SU-DHL-6 (cell line): ENCODE measurements around the gene LDLRAD3.

ENCODE experiments used
- H2AFZ ChIP-seq: fragments of 200-600 bp; sonication (generic); 2 replicates; pipeline ENCODE4 v1.6.1; 2014; ENCODE audit warnings: low read depth, mild to moderate bottlenecking, moderate library complexity, mixed read lengths, antibody characterized with exemption, low read length; ENCODE audit not compliant: severe bottlenecking
- H3F3A ChIP-seq: fragments of 200-600 bp; shearing (Covaris generic); 2 replicates; pipeline ENCODE4 v1.6.0; 2016; ENCODE audit warnings: antibody characterized with exemption, mild to moderate bottlenecking; ENCODE audit not compliant: insufficient read depth
- H3K27ac ChIP-seq: fragments of 200-600 bp; sonication (generic); 2 replicates; pipeline ENCODE4 v1.5.1; 2016; ENCODE audit warnings: low read depth, mild to moderate bottlenecking, low read length, moderate library complexity, mixed read lengths
- H3K27me3 ChIP-seq: fragments of 200-600 bp; sonication (generic), shearing (Covaris generic); 2 replicates; pipeline ENCODE4 v1.6.0; 2014; ENCODE audit warnings: mild to moderate bottlenecking, low read length
- H3K36me3 ChIP-seq: fragments of 200-600 bp; sonication (generic); 2 replicates; pipeline ENCODE4 v1.6.1; 2014; ENCODE audit warnings: mild to moderate bottlenecking, low read length, mixed read lengths
- H3K4me2 ChIP-seq: fragments of 300-600, 200-600 bp; shearing (Covaris generic), sonication (generic); 2 replicates; pipeline ENCODE4 v1.6.0; 2014; ENCODE audit warnings: low read length, low read depth, mild to moderate bottlenecking; ENCODE audit not compliant: poor library complexity, severe bottlenecking
- H3K4me3 ChIP-seq: fragments of 200-600 bp; sonication (generic); 2 replicates; pipeline ENCODE4 v1.5.1; 2014; ENCODE audit warnings: antibody characterized with exemption, low read length, mild to moderate bottlenecking, mixed read lengths; ENCODE audit not compliant: insufficient read depth, poor library complexity, severe bottlenecking
- H3K79me2 ChIP-seq: fragments of 200-600 bp; sonication (generic); 2 replicates; pipeline ENCODE4 v1.6.1; 2014; ENCODE audit warnings: mild to moderate bottlenecking, low read length, moderate library complexity; ENCODE audit not compliant: insufficient read depth
- H3K9ac ChIP-seq: fragments of 200-600 bp; sonication (generic); 2 replicates; pipeline ENCODE4 v1.7.0; 2014; ENCODE audit warnings: mild to moderate bottlenecking, low read length
- H3K9me2 ChIP-seq: fragments of 200-600 bp; sonication (generic); replicated peaks from 2 replicates; pipeline ENCODE4 v1.6.1; 2014; ENCODE audit warnings: low read length; ENCODE audit not compliant: insufficient read depth
- H3K9me3 ChIP-seq: fragments of 200-600 bp; sonication (generic); 2 replicates; pipeline ENCODE4 v1.6.1; 2014; ENCODE audit warnings: low read length, mixed read lengths; ENCODE audit not compliant: insufficient read depth
- H4K20me1 ChIP-seq: fragments of 200-600 bp; sonication (generic); 2 replicates; pipeline ENCODE4 v1.6.1; 2014; ENCODE audit warnings: low read depth, mild to moderate bottlenecking, antibody characterized with exemption, low read length, moderate library complexity, mixed read lengths
- CTCF ChIP-seq: fragments of 200-600 bp; sonication (generic); IDR thresholded peaks from one replicate; pipeline ENCODE4 v1.5.1; 2017; ENCODE audit warnings: antibody characterized with exemption, mild to moderate bottlenecking, low read length, moderate library complexity; ENCODE audit not compliant: insufficient read depth, poor library complexity, severe bottlenecking
- EZH2phosphoT487 ChIP-seq: fragments of 200-600 bp; sonication (generic), shearing (Covaris generic); conservative IDR thresholded peaks from 2 replicates; pipeline ENCODE4 v1.6.1; 2018; ENCODE audit warnings: mild to moderate bottlenecking, antibody characterized with exemption, low read length, moderate library complexity, mixed read lengths

Gene LDLRAD3

GRCh38 chr11:36062796-36063365 lies 119.0 kb downstream of the LDLRAD3 start:
- TF ChIP-seq CTCF (no peak), EZH2phosphoT487 (no peak)
- H3K9ac ChIP-seq = no peak overlapping the region
- no peak overlapping the region for H3K27ac ChIP-seq
- no peaks in the 10 kb centered on the region for H3K27me3 ChIP-seq
- H3K9me2 ChIP-seq = no peaks in the 10 kb centered on the region
- H4K20me1 ChIP-seq = no peaks in the 10 kb centered on the region
- no peaks in the 10 kb centered on the region for H3K36me3 ChIP-seq
- H3K79me2 ChIP-seq = no peaks in the 10 kb centered on the region
- H3K4me2 ChIP-seq = no peak overlapping the region
- no peak overlapping the region for H3K4me3 ChIP-seq
- H3K9me3 ChIP-seq = peaks cover 11% of the 10 kb centered on the region
- no peak overlapping the region for H2AFZ ChIP-seq
- H3F3A ChIP-seq = no peaks in the 10 kb centered on the region

- no peaks in the 10 kb centered on the region for H3K79me2 ChIP-seq
- no peak for TF ChIP-seq CTCF
- TF ChIP-seq EZH2phosphoT487 = no peak
- no peak overlapping the region for H3K4me2 ChIP-seq
- H3K27ac ChIP-seq = no peak overlapping the region
- H3K9ac ChIP-seq = no peak overlapping the region
- no peak overlapping the region for H3K4me3 ChIP-seq
- no peaks in the 10 kb centered on the region for H3K9me2 ChIP-seq
- H2AFZ ChIP-seq = no peak overlapping the region
- no peaks in the 10 kb centered on the region for H3K27me3 ChIP-seq
- no peaks in the 10 kb centered on the region for H4K20me1 ChIP-seq
- peaks cover 12% of the 10 kb centered on the region for H3K9me3 ChIP-seq
- H3K36me3 ChIP-seq = no peaks in the 10 kb centered on the region
- H3F3A ChIP-seq = no peaks in the 10 kb centered on the region
Observed at GRCh38 chr11:36065436-36065835, 121.6 kb downstream of the LDLRAD3 start.

GRCh38 chr11:36066891-36067290 lies 123.0 kb downstream of the LDLRAD3 start:
- Histone ChIP-seq H3K79me2 (no peaks in the 10 kb centered on the region), H3K27me3 (no peaks in the 10 kb centered on the region), H3K9me3 (peaks cover 12% of the 10 kb centered on the region), H3K27ac (no peak overlapping the region), H3K36me3 (no peaks in the 10 kb centered on the region), H3K9me2 (no peaks in the 10 kb centered on the region), H3K4me2 (no peak overlapping the region), H4K20me1 (no peaks in the 10 kb centered on the region), H3K4me3 (no peak overlapping the region), H3K9ac (no peak overlapping the region), H3F3A (no peaks in the 10 kb centered on the region), H2AFZ (no peak overlapping the region)
- TF ChIP-seq EZH2phosphoT487 = no peak
- no peak for TF ChIP-seq CTCF
